EH (cell line): ENCODE measurements around the gene ASPG.

Experiments
- DNase-seq: peaks from one replicate; pipeline ENCODE4 v3.0.0-alpha.2; 2015; ENCODE audit warnings: low read depth

The ASPG gene

GRCh38 chr14:104075530-104076151, 9.9 kb upstream of the ASPG start:
- no peak for DNase-seq

- no peak for DNase-seq
Measured at GRCh38 chr14:104076743-104077142, 8.8 kb upstream of the ASPG start.

- peak; percentile 85 for DNase-seq
Measured at GRCh38 chr14:104078031-104078455, 7.5 kb upstream of the ASPG start.

GRCh38 chr14:104080376-104081260, 4.9 kb upstream of the ASPG start:
- DNase-seq: no peak

- no peak for DNase-seq
Measured at GRCh38 chr14:104081261-104081835, 4.2 kb upstream of the ASPG start.

- no peak for DNase-seq
Measured at GRCh38 chr14:104081951-104082464, 3.5 kb upstream of the ASPG start.

- DNase-seq: no peak
Measured at GRCh38 chr14:104082807-104083206, 2.7 kb upstream of the ASPG start.

GRCh38 chr14:104084251-104085002, 1.1 kb upstream of the ASPG start:
- DNase-seq: no peak

- no peak for DNase-seq
Measured at GRCh38 chr14:104085889-104086201, 345 bp downstream of the ASPG start.

- no peak for DNase-seq
Measured at GRCh38 chr14:104086210-104086660, 735 bp downstream of the ASPG start.

- no peak for DNase-seq
Measured at GRCh38 chr14:104086661-104087461, 1.4 kb downstream of the ASPG start.

- no peak for DNase-seq
Measured at GRCh38 chr14:104087505-104087904, 2.0 kb downstream of the ASPG start.

- no peak for DNase-seq
Measured at GRCh38 chr14:104087981-104088850, 2.7 kb downstream of the ASPG start.

GRCh38 chr14:104090071-104090748, 4.7 kb downstream of the ASPG start:
- DNase-seq: no peak

GRCh38 chr14:104091061-104091926, 5.8 kb downstream of the ASPG start:
- DNase-seq: no peak

- no peak for DNase-seq
Measured at GRCh38 chr14:104091927-104092771, 6.6 kb downstream of the ASPG start.

- DNase-seq: no peak
Measured at GRCh38 chr14:104092931-104093365, 7.4 kb downstream of the ASPG start.
